GM21360 (cell line): ENCODE measurements around the gene HECTD1.
A peak's percentile ranks its signal among the peaks of the same experiment; 100 is the strongest.
"Not testable (repeated sequence)": the region's sequence is repeated elsewhere in the genome, so short reads cannot be mapped to it uniquely, and the experiment has no call there.

Source experiments
- ATAC-seq: cut with Tn5 transposase; IDR thresholded peaks from one replicate; pipeline ENCODE4 v1.9.1; 2021; ENCODE audit warnings: mild to moderate bottlenecking, moderate library complexity; ENCODE audit not compliant: unreplicated experiment

HECTD1 gene

DNA sequence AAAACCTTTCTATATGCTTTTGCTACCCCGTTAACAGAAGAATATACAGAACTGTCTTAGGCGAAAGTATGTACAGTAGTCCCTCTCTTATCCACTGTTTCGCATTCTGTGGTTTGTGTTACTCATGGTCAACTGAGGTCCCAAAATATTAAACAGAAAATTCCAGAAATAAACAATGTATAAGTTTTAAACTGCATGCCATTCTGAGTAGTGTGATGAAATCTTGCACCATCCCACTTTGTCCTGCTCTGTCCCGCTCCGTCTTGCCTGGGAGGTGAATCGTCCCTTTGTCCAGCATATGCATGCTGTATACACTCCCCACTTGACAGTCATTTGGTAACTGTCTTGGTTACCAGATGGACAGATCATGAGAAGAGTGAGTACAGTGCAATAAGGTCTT, 111.3 kb downstream of the HECTD1 start:
- ATAC-seq: no peak

DNA sequence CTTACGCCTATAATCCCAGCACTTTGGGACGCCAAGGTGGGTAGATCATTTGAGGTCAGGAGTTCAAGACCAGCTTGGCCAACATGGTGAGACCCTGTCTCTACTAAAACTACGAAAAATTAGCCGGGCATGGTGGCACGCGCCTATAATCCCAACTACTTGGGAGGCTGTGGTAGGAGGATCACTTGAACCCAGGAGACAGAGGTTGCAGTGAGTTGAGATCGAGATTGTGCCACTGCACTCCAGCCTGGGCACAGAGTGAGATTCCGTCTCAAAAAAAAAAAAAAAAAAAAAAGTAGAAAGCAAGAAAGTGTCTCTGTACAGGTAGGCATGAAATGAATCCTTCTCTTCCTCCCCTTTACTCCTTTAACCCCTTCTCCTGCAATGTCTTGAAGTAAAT, 111.8 kb downstream of the HECTD1 start:
- not testable (repeated sequence) for ATAC-seq

DNA sequence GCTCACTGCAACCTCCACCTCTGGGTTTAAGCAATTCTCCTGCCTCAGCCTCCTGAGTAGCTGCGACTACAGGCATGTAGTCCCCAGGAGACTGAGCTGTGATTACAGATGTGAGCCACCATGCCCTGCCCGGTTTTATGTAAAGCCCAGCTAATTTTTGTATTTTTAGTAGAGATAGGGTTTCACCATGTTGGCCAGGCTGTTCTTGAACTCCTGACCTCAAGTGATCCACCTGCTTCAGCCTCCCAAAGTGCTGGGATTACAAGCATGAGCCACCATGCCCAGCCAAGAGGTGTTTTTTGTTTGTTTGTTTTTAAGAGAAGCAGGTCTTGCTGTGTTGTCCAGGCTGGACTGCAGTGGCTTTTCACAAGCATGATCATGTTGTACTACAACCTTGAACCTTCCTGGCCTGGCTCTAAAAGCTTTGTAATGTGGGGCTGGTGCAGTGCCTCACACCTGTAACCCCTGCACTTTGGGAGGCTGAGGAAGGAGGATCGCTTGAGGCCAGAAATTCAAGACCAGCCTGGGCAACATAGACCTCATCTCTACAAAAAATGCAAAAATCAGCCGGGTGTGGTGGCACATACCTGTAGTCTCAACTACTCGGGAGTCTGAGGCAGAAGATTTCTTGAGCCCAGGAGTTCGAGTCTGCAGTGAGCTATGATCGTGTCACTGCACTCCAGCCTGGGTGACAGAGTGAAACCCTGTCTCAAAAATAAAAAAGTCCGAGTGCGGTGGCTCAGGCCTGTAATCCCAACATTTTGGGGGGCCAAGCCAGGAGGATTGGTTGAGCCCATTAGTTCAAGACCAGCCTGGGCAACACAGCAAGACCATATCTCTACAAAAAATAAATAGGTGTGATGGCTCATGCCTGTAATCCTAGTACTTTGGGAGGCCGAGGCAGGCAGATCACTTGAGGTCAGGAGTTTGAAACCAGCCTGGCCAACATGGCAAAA, 113.4 kb downstream of the HECTD1 start:
- ATAC-seq: not testable (repeated sequence)

DNA sequence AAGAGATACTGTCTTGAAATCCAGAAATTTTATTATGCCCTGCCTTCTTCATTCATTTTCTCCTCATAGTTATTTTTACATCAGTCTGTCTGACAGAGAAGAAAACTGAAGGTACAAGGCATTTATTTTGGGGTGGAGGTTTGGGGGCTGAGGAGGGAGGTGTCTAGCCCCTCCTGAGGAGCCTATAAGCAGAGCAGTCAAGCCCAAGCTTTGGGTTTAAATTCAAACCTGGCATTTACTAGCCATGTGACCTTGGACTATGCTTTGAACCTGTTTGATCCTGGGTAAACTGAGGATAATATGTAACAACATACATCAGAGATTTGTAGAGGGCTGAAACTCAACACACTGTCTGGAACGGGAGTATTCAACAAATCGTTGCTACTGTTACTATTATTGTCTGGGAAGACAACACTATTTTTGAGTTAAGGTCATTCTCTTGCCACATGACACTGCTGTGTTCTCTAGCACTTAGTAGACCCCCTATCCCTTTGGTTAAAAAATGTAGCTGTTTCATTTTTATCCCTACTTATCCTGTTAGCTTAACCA, 115.4 kb downstream of the HECTD1 start:
- no peak for ATAC-seq

DNA sequence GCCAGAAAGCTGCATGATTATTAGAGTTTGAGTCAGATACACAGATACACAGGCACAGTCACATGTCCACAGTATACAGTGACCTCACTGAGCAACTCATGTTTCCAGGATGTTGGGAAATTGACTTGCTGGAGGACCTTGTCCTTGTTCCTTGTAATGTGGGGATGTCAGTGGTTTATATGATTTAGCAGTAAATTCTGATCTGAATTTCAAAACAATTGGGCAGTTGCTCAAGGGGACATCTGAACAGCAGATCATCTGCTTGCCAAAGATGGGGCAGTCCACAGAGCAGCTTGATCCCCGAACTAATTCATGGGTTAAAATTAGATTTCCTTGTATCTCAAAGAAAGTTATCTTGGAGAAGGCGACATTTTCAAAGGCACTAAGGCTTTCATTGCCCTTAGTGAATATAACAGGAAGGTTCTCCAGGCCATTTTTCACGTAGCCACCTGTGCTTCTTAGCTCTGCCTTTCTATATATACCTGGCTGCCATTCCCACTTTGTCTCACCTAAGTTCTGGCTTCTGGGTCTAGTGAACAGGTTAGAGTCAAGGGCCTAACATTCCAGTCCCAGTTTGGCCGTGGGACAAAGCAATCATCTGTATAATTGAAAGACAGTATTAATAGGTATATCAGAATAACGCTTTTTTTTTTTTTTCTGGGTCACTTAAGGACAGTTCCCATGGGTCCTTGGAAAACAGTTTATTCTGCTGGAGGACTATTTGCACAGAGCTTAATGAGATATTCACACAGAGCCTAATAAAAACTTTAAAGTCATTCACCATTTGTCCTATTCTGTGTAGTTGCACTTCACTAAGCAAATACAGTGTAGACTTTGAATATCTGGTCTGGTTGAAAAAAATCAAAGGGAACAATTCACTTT, 116.5 kb downstream of the HECTD1 start:
- ATAC-seq: no peak

DNA sequence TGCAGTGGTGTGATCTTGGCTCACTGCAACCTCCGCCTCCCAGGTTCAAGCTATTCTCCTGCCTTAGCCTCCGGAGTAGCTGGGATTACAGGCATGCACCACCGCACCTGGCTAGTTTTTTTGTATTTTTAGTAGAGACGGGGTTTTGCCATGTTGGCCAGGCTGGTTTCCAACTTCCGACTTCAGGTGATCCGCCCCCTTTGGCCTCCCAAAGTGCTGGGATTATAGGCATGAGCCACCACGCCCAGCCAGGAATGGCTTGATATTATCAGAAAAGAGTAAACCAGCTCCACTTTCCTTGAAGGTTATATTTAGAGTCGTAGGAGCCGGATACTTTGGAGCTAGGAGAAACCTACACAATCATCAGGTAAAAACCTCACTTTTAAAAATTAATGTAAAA, 121.1 kb downstream of the HECTD1 start:
- not testable (repeated sequence) for ATAC-seq

DNA sequence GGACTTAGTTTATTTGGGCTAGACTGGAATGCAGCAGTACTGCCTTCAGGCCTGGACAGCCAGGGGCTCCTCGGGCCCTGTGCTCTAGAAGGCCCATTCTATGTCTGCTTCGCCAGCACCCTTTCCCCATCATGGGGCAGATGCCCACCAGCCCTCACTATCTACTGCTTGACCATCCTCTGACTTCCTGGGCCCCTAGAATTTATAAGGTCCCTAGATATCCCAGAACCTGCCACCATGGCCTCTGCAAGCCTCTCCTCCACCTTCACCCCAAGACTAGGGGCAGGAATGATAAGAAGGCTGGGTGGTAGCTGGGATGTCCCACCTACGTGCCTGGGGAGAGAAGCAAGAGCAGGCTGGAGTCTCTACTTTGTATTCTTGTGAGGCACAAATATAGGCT, 122.6 kb downstream of the HECTD1 start:
- no peak for ATAC-seq

DNA sequence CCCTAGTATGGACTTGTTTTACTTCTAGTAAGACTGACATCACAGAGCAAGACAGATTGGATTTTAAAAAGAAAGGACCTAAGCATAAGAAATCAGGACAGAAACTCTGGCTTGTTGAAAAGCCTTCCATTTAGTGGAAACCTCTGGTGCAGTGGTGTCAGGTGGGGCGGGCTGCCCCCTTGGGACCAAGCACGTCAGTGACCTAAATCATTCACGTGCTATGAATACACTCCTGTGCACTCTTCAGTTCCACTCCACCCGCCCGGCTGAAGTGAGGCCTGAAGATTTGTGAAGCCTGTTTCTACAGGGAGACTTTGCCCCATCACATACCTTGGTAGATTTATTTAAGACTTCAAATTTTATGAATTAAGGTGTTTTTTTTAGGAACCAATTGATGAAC, 123.2 kb downstream of the HECTD1 start:
- ATAC-seq: peak; percentile 83

DNA sequence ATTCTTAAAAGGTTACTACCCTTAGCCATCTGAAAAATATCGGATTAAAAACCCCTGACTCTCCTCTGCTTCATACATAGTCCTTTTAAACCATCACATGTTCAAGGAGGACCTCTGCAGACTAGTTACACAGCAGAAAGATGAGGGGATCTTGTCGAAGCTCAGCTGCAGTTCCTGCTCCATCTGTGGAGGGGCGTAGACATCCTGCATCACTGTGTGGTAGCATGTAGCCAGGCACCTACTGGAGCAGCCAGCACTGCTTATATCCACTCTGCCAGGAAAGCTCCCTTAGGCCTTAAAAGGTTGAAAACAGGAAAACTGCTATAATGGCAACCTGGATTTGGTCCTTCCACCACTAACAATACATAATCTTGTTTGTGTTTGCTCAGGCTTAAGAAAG, 123.8 kb downstream of the HECTD1 start:
- no peak for ATAC-seq

DNA sequence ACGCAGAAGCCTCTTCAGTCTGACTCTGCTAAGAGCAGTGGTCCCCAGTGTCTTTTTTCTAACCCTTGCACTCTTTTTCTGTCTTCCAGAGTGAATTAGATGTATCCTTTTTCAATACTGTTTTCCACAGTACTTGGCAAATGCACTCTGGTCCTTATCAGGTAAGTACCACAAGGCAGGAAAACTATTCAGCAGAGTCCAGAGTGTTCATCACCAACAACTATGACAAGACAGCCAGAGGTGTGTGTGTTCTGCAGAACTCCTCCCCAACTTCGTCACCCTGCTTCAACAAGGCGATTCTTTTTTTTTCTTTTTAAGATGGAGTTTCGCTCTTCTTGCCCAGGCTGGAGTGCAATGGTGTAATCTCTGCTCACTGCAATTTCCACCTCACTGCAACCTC, 127.1 kb downstream of the HECTD1 start:
- ATAC-seq: no peak

DNA sequence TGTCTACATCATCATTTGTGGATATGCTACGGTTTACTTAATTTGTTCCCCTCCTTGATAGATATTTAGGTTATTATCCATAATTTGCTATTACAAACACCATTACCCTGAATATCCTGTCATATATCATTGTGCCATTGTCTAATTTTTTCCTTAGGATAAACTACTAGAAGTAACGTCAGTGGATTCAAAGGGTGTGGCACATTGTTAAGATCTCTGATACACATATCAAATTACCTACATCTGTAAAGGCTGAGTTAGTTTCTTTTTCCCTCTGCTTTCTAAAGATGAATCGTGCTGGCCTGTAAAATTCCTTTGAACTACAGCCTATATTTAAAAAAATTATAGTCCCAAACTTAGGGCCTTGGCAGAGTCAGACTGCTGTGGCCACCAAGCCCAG, 127.5 kb downstream of the HECTD1 start:
- ATAC-seq: no peak

DNA sequence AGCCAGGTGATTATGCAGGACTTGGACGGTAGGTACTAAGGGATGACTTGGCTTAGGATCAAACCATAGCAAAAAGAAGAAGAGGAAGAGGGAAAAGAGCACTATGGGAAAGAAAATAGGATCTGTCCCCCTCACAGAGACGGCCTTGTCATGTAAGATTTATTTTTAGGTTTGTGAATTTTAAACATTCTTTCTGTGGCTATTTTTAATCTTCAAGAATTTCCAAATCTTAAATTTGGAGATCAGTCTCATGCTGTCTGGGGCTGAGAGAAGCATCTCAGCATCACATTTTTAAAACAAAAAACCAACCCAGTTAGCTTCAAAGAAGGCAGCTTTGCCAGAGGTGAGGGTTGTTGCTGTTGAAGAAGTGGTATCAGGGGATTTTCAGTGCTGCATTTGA, 128.8 kb downstream of the HECTD1 start:
- ATAC-seq: no peak

DNA sequence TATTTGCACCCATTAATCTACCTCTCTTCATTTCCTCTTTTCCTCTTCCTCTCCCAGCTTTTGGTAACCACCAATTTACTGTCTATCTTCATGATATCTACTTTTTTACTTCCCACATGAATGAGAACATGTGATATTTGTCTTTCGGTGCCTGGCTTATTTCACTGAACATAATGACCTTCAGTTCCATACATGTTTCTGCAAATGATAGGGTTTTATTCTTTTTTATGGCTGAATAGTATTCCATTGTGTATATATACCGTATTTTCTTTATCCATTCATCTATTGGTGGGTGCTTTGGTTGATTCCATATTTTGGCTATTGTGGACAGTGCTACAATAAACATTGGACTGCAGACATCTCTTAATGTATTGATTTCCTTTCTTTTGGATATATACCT, 132.4 kb downstream of the HECTD1 start:
- no peak for ATAC-seq

DNA sequence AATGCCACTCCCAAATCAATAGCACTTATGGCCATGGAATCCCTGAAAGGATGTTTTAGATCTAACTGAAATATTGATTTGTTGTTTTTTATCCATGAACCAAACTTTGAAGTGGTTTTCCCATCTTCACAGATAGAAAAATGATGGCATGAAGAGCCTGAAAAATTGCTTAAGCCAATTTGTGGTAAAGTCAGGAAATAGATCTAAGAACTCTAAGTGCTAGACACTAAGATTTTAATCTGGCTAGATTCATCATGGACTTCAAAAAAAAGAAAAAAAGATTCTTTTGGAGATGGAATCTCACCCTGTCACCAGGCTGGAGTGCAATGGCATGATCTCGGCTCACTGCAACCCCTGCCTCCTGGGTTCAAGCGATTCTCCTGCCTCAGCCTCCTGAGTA, 136.4 kb downstream of the HECTD1 start:
- ATAC-seq: no peak

DNA sequence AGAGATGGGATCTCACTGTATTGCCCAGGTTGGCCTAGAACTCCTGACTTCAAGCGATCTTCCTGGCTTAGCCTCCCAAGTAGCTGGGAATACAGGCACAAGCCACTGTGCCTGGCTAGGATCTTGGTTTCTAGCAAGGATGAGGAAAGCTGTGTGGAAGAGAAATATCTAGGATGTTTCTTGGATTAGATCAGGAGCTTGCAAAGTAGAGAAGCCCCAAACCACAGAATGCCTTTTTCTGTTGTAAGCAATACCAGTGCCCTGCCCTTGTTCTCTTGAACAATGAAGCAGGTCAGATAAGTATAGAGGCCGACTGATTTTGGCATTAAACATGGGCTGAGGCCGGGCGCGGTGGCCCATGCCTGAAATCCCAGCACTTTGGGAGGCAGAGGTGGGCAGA, 137.2 kb downstream of the HECTD1 start:
- ATAC-seq: no peak

DNA sequence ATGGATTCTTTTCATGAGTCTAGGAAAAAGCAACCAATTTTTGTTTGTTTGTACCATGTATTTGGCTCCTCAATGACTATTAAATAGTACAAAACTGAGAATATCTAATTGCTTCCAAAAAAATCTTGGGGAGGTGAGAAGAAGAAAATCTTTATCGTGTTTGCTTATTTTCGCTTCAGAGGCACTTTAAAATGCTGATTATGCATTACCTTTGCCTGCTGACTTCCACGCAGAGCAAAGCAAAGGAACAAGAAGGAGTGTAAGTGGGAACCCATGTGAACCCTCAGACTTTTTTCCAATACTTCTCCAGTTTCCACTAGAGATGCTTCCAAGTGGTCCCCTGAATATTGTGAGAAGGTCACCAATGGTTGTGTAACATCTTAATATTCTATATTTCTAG, 138.2 kb downstream of the HECTD1 start:
- no peak for ATAC-seq

DNA sequence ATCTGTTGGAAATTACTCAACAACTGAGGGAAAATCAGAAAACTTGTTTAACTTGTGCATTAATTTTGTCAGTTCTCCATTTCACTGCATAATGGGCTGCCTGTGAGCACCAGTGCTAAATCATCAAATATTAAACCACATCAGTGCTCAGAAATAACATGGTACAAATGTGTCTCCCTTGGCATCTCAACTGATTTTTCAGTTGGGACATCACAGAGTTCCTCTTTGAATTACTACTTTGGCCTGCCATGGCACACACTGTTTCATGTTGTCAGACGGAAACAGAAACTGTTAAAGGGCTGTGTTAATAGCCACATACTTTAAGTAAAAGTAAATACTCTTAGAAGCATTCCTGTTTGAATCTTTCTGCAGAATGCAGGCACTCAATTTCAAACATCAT, 139.4 kb downstream of the HECTD1 start:
- no peak for ATAC-seq

DNA sequence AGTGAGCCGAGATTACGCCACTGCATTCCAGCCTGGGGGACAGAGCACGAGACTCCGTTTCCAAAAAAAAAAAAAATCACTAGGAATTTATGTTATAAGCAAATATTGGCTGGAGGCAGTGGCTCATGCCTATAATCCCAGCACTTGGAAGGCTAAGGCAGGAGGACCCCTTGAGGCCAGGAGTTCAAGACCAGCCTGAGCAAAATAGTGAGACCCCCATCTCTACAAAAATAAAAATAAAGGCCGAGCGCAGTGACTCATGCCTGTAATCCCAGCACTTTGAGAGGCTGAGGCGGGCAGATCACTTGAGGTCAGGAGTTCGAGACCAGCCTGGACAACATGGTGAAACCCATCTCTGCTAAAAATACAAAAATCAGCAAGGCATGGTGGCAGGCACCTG, 144.7 kb downstream of the HECTD1 start:
- ATAC-seq: not testable (repeated sequence)

DNA sequence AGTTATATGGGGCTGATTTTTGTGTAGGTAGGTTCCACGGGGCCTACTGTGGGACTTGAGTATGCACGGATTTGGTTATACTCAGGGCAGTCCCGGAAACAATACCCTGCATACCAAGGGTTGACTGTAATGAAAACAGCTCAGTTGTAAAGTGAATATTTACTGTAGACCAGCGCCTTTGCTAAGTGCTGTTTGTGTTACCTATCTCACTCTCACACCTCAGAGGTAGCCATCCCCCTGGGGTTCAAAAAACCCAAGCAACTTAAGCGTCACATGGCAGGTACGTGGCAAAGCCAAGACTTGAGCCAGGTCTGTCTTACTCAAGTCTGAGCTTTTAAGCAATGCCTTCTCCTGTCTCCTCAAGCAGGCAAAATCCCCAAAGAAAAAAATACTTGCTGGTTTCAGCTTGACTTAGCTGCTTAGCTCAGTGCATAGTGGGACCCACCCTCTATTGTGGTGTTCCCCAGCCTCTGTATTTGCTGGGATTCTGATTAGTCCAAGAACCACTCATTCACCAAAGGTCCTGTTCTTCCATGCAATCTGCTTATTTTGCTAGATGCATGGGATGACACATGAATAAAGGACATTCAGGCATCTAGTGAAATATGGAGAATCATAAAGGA, 147.2 kb downstream of the HECTD1 start:
- no peak for ATAC-seq

DNA sequence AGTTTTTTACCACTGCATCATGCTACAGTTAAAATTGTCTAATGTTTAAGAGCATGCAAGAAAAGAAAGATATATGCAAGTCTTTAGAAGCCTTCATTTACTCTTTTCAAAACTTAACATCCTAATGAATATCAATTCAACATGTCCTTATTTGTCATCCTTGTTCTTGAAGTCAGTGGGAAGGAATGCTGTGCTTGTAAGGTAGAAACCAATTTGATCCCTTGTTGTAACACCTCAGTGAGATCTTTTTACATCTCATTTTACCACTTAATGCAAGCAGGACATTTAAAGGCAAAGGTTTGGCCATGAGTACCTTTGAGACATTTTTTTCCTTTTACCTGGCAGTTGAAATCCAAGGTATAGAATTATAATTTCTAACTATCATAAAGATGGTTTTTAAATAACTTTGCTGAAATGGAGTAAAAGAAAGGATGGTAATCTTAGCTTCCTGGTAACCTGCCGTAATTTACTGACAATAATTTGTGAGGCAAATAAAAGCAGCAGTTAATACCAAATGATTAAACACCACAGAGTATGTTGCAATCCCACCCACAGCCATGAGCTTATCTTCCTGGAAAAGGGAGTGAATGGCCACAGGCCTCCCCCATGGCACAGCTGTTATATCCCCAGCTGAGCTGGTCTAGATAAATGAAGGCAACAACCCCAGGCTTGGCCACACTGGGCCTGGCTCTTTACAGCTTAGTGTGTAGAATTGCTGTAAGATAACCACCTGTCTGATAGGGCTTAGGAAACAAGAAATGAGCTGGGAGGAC, 148.3 kb downstream of the HECTD1 start:
- no peak for ATAC-seq
